Esophagus (tissue), 2 donors: Measurements from ENCODE around the gene INPP4B. TPM values are rescaled to one million over a fixed set of nuclear protein-coding genes. Genes with fewer than 3 reads are reported as not detected.

Experiments used
- H3K27ac ChIP-seq, 2 donors: one replicate each; pipeline ENCODE4 v1.5.1; 2013; ENCODE audit warnings: low read depth in 2 of 2, mild to moderate bottlenecking in 2 of 2, inconsistent platforms in 1 of 2, low read length in 1 of 2, moderate library complexity in 1 of 2
- H3K27me3 ChIP-seq, 2 donors: one replicate each; pipeline ENCODE4 v1.6.1; 2013; ENCODE audit warnings: low read length in 2 of 2, control low read depth in 1 of 2, mild to moderate bottlenecking in 1 of 2; ENCODE audit not compliant: insufficient read depth in 2 of 2, control insufficient read depth in 1 of 2
- H3K36me3 ChIP-seq, 2 donors: one replicate each; pipeline ENCODE4 v1.6.1; 2013; ENCODE audit warnings: low read length in 1 of 2; ENCODE audit not compliant: control insufficient read depth in 2 of 2, insufficient read depth in 2 of 2
- H3K4me1 ChIP-seq, 2 donors: one replicate each; pipeline ENCODE4 v1.6.1; 2013; ENCODE audit warnings: low read length in 1 of 2; ENCODE audit not compliant: control insufficient read depth in 2 of 2, insufficient read depth in 2 of 2
- H3K4me3 ChIP-seq, 2 donors: one replicate each; pipeline ENCODE4 v1.5.1; 2013; ENCODE audit warnings: low read length in 2 of 2, mild to moderate bottlenecking in 2 of 2, low read depth in 1 of 2, moderate library complexity in 1 of 2
- H3K9me3 ChIP-seq, 2 donors: one replicate each; pipeline ENCODE4 v1.6.1; 2013; ENCODE audit warnings: mild to moderate bottlenecking in 2 of 2, low read depth in 1 of 2, low read length in 1 of 2, moderate library complexity in 1 of 2; ENCODE audit not compliant: control insufficient read depth in 2 of 2, insufficient read depth in 1 of 2
- WGBS, 2 donors: extraction: QIAGEN DNeasy Blood & Tissue Kit; methylation state at CpG; one replicate each; pipeline ENCODE4 v1.1.7; 2013; 5-methylcytosine and 5-hydroxymethylcytosine counted together
- polyA plus RNA-seq, 2 donors: library from polyadenylated mRNA; stranded (reverse); fragments of 200-250 nt; gene quantifications; one replicate each; pipeline ENCODE4 v1.2.3, GENCODE V29; 2013
- donor health status: healthy with polysubstance abuse.
- donor health status: Bipolar disorder and iron deficiency.

Gene INPP4B
- polyA plus RNA-seq, 2 donors, result 2.5 to 4.4 TPM

DNA sequence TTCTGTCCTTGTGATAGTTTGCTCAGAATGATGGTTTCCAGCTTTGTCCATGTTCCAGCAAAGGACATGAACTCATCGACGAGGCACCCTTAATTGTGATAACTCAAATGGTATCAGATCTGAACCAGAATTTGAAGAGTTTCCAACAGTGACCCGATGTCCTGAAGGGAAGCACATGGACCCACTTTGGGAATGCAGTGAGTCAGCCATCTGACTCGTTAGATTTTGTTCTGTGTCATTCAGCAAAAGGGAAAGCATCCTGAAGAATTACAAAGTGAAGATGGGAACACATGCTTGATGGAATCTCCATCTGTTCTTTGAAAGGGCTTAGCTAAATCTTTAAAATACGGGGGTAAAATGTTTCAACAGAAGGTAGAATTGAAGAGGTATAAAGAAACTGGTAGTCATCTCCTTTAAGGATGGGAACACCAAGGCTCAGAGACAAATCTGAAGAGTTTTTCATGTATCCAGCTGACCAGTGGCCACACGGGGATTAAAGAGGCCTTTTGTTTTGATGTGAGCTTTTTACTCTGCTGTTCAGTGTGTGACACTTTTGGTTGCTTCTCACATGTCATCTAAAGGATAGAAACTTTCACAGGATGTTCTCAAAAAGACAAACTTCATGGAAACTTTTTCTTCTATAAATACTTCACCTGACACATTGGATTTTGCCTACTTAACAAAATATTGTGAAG, 393.8 kb downstream of the INPP4B start:
- H3K4me3 ChIP-seq, result no peak overlapping the region
- H3K9me3 ChIP-seq, result no peaks in the 10 kb centered on the region
- no peaks in the 10 kb centered on the region for H3K36me3 ChIP-seq
- no peak overlapping the region for H3K27ac ChIP-seq
- H3K27me3 ChIP-seq, result no peaks in the 10 kb centered on the region
- no peaks in the 10 kb centered on the region for H3K4me1 ChIP-seq
- 82 to 83% methylated on average over 6 of the region's 6 CpGs for WGBS, 2 donors

DNA sequence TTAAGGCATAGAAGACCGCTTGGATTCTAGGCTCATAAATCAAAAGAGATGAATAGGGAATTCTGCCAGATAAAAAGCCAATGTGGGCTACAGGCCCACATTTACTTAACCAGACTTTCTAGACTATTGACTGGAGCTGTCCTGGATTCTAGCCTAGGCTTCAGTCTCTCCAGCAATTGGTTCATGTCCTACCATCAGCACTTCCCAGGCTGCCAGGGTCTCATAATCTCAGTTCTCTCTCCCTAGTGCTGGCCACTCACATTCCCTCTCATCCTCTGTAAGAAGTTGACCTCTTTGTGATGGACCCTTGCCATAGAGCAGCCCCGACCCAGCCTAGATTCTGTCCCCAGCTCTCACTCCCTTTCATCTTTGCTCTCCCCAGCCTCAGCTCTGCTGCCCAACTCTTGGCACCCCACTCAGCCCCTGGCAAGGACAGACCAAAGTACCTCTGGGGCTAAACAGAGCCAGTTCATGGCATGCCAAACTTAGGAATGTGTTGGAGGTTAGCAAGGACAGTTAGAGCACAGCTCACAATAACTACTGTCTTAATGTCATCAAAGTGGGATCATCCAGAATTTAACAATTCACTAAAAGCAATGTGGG, 396.2 kb downstream of the INPP4B start:
- H3K4me1 ChIP-seq, result no peaks in the 10 kb centered on the region
- no peaks in the 10 kb centered on the region for H3K36me3 ChIP-seq
- WGBS, 2 donors, result 42 to 64% methylated on average over 2 of the region's 2 CpGs
- H3K27me3 ChIP-seq, result no peaks in the 10 kb centered on the region
- no peaks in the 10 kb centered on the region for H3K9me3 ChIP-seq
- no peak overlapping the region for H3K4me3 ChIP-seq
- H3K27ac ChIP-seq, result no peak overlapping the region

DNA sequence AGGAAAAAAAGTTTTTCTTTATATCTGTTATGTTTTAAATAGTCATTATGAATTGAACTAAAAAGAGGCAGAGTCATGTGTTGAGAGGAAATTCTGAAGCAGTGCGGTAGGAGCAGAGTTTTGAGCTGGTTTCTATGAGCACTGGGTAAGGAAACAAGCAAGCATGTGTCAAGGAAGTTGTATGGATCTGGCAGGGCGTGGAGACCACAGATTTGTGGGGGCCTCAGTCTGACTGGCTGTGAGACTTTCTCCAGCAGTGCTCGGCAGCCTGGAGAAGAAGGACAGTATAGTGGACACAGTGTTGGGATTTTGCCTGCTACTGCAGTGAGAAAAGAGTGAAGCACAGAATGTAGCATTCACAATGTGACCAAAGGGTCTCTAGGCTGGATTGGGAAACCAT, 399.1 kb downstream of the INPP4B start:
- Histone ChIP-seq H3K27me3 (no peaks in the 10 kb centered on the region), H3K4me1 (no peaks in the 10 kb centered on the region), H3K4me3 (no peak overlapping the region), H3K9me3 (no peaks in the 10 kb centered on the region), H3K27ac (no peak overlapping the region), H3K36me3 (no peaks in the 10 kb centered on the region)
- 77 to 84% methylated on average over 3 of the region's 3 CpGs for WGBS, 2 donors

DNA sequence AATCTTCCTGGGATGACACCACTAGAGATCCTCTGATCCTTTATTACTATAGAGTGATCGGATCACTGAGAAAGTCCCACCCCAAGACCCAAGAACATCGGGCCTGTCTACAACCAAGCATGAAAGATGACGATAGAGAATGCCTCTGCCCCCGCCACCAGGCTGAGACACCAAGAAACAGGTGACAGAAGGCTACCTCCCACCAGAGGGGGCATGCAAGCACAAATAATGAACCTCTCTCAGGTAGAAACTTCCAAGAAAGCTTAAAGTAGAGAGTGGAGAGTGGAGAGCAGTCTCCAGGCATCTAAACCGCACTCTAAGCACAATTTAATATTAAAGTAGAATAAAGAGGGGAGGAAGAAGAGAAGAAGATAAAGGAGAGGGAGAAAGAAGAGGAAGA, 402.6 kb downstream of the INPP4B start:
- 95 to 97% methylated on average over 5 of the region's 5 CpGs for WGBS, 2 donors
- no peaks in the 10 kb centered on the region for H3K36me3 ChIP-seq
- no peaks in the 10 kb centered on the region for H3K9me3 ChIP-seq
- H3K4me1 ChIP-seq, result no peaks in the 10 kb centered on the region
- no peak overlapping the region for H3K4me3 ChIP-seq
- H3K27ac ChIP-seq, result no peak overlapping the region
- no peaks in the 10 kb centered on the region for H3K27me3 ChIP-seq

DNA sequence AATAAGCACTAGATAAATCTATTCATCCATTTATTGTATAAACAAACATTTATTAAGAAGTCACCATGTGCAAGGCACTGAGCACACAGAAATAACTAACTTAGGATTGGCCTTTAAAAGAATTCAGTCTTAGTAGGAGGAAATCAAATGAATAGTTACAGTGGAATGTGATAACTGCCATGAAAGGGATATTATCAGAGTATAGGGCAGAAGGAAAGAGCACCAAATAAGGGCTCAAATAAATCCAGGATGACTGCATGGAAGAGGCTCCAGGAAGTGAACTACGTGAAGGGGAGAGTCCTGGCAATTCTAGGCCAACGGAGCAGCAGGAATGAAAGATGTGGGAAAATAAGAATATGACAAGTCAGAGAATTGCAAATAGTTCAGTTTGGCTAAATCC, 406.0 kb downstream of the INPP4B start:
- 87 to 88% methylated on average over 2 of the region's 2 CpGs for WGBS, 2 donors
- Histone ChIP-seq H3K27ac (no peak overlapping the region), H3K27me3 (no peaks in the 10 kb centered on the region)

DNA sequence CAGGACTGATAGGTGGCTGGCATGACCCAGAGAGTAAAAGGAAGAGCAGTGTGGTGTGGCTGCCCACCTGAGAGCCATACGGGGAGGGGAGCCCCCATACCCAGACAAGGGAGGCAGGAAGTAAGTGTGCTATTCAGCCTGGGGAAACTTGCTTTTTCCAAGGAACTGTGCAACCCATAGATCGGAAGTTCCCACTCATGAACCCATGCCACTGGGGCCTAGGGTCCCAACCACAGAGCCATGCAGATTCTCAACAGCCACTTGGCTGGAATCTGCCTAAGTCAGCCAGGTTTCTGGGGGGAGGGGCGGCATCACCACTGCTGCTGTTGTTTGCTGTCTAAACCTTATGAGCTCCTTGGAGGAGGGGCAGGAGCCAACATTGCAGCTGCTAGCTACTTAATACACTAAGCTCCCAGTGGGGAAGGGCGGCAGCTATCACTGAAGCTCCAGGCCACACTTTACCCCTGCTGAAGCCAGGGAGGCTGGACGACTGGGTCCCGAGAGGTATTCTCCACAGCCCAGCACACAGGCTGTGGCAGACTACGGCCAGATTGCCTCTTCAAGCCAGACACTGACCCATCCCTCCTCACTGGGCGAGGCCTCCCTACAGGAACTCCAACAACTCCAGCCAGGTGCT, 410.4 kb downstream of the INPP4B start:
- Histone ChIP-seq H3K36me3 (no peaks in the 10 kb centered on the region), H3K9me3 (no peaks in the 10 kb centered on the region), H3K4me1 (peaks cover 0 to 4% of the 10 kb centered on the region in 2 donors), H3K4me3 (no peak overlapping the region), H3K27me3 (no peaks in the 10 kb centered on the region), H3K27ac (no peak overlapping the region)
- WGBS, 2 donors, result 88 to 89% methylated on average over 8 of the region's 8 CpGs

More for the DNA sequence above, 406.0 kb downstream of the INPP4B start:
- Histone ChIP-seq H3K4me3 (no peak overlapping the region), H3K9me3 (no peaks in the 10 kb centered on the region), H3K36me3 (no peaks in the 10 kb centered on the region), H3K4me1 (peaks cover 0 to 4% of the 10 kb centered on the region in 2 donors)

DNA sequence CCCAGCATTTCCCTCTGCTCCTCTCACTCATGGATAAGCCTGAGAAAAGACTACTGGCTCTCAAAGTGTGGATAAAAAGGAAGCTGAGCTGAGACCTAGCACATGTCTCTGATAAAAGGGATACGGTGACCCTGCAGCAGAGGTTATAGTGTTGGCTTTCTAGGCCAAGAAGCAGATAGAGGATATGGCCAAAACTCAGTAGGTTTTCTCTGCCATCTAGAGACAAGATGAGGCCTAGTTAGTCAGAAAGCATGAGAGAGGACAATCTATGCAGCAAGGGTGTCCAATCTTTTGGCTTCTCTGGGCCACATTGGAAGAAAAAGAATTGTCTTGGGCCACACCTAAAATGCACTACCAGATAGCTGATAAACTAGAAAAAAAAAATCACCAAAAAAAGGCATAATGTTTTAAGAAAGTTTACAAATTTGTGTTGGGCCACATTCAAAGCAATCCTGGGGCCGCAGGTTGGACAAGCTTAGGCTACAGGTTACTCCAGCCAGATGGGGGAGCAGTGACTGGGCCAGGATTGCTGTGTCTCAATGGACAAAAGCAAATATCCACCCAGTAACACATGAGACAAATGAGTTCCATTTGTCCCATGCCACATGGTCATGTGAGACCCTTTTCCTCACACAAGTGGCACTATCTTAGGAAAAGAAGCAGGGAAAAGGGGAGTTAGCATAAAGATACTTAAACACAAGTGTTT, 411.4 kb downstream of the INPP4B start:
- Histone ChIP-seq H3K4me3 (no peak overlapping the region), H3K4me1 (peaks cover 0 to 4% of the 10 kb centered on the region in 2 donors), H3K27me3 (no peaks in the 10 kb centered on the region), H3K9me3 (no peaks in the 10 kb centered on the region), H3K36me3 (no peaks in the 10 kb centered on the region), H3K27ac (no peak overlapping the region)
- WGBS, 2 donors, result 92 to 96% methylated on average over 2 of the region's 2 CpGs

DNA sequence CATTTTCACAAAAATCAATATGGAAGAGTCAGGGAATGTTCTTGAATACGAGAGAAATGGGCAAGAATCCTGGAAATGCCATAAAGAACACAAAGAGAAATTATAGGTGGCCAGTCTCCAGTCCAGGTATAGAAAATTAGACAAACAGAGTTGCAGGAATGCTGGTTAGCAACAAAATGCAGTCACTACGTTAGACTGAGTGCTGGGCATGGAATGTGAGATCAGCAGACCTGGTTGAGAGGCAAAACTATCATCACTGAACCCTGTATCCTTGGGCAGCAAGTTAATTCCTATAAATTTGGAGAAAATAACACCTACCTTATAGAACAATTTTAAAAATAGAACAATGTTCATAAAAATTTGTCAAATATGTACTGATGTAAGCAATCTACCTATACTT, 417.4 kb downstream of the INPP4B start:
- Histone ChIP-seq H3K4me3 (no peak overlapping the region), H3K36me3 (no peaks in the 10 kb centered on the region), H3K27me3 (no peaks in the 10 kb centered on the region), H3K4me1 (no peaks in the 10 kb centered on the region), H3K27ac (no peak overlapping the region), H3K9me3 (no peaks in the 10 kb centered on the region)
- WGBS, 2 donors, result 84 to 87% methylated on average over 2 of the region's 2 CpGs

DNA sequence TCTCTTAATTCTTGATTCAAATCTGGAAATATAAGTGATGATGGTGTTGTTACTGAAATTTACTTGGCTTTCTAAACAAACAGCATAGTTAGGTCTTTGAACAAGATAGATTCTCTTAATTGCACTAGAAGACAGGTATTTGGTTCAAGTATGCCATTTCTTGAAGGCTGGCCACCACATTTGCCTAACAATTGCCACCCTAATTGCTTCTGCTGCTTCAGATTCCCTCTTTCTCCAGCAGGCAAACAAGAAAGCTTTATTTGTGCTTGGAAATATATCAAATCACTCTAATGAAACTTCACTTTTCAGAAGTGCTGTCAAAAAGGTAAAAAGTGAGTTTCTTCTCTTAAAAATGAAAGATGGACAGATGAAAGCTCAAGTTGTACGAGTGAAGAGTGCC, 418.6 kb downstream of the INPP4B start:
- 96 to 100% methylated on average over 1 of the region's 1 CpG for WGBS, 2 donors
- Histone ChIP-seq H3K9me3 (no peaks in the 10 kb centered on the region), H3K4me3 (no peak overlapping the region), H3K36me3 (no peaks in the 10 kb centered on the region), H3K4me1 (no peaks in the 10 kb centered on the region), H3K27ac (no peak overlapping the region), H3K27me3 (no peaks in the 10 kb centered on the region)
